ENCODE measurements around the gene TNFRSF12A. TPM values are rescaled to one million over a fixed set of nuclear protein-coding genes. Genes with fewer than 3 reads are reported as not detected.

Gene TNFRSF12A
- total RNA-seq, 1 experiment from 2014 or later, result 147 TPM

GRCh38 chr16:3015865-3016521 is 4.2 kb upstream of the TNFRSF12A start:
- peak overlapping the region in 2 of 3 experiments; percentile 88 to 92; a peak in 3 of 7 replicates for H3K27ac Mint-ChIP-seq
- H2AFZ ChIP-seq (ENCODE audit: low read length), result no peak overlapping the region
- no peak overlapping the region for H3K18ac ChIP-seq (ENCODE audit: insufficient read length, low read depth, low read length)
- H3K9me3 Mint-ChIP-seq, result no peaks in the 10 kb centered on the region; a peak in 2 of 5 replicates
- H4K5ac ChIP-seq (ENCODE audit: insufficient read length, low read depth, low read length), result no peak overlapping the region
- peaks cover 9% of the 10 kb centered on the region; the same call in 1 of the 2 replicates for H3K79me2 ChIP-seq (ENCODE audit: insufficient read depth, low read length)
- H2BK120ac ChIP-seq (ENCODE audit: low read depth, low read length, poor library complexity, severe bottlenecking), result no peak overlapping the region
- H2BK15ac ChIP-seq (ENCODE audit: low read depth, low read length), result no peak overlapping the region
- no peak overlapping the region for H3T11ph ChIP-seq (ENCODE audit: low read length)
- H3K27ac ChIP-seq (ENCODE audit: insufficient read length, low read depth, low read length), result no peak overlapping the region
- H3K14ac ChIP-seq (ENCODE audit: insufficient read depth, low read length), result no peak overlapping the region; the same call in 1 of the 2 replicates
- H3K23me2 ChIP-seq (ENCODE audit: insufficient read length, low read depth, low read length, poor library complexity, severe bottlenecking), result peaks cover 21% of the 10 kb centered on the region
- H3K4ac ChIP-seq (ENCODE audit: low read depth, low read length), result no peak overlapping the region
- H3K4me3 Mint-ChIP-seq, result peak overlapping the region; percentile 91 to 96
- TF ChIP-seq, protein P1, sequence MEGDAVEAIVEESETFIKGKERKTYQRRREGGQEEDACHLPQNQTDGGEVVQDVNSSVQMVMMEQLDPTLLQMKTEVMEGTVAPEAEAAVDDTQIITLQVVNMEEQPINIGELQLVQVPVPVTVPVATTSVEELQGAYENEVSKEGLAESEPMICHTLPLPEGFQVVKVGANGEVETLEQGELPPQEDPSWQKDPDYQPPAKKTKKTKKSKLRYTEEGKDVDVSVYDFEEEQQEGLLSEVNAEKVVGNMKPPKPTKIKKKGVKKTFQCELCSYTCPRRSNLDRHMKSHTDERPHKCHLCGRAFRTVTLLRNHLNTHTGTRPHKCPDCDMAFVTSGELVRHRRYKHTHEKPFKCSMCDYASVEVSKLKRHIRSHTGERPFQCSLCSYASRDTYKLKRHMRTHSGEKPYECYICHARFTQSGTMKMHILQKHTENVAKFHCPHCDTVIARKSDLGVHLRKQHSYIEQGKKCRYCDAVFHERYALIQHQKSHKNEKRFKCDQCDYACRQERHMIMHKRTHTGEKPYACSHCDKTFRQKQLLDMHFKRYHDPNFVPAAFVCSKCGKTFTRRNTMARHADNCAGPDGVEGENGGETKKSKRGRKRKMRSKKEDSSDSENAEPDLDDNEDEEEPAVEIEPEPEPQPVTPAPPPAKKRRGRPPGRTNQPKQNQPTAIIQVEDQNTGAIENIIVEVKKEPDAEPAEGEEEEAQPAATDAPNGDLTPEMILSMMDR (conservative IDR thresholded peaks at IDR 0.05), result no peak
- H3K4me2 ChIP-seq (ENCODE audit: insufficient read depth, insufficient read length, low read length), result peak overlapping the region; percentile 36
- H3K9ac ChIP-seq (ENCODE audit: extremely low read depth, insufficient read length, low read length), result no peak overlapping the region
- no peaks in the 10 kb centered on the region for H4K20me1 ChIP-seq (ENCODE audit: control insufficient read depth, insufficient read depth, insufficient read length)
- no peak overlapping the region for H3K23ac ChIP-seq (ENCODE audit: insufficient read length, low read depth, low read length)
- no CpG with 5 or more reads among the region's 13 CpGs for WGBS (ENCODE audit: extremely low coverage, insufficient read length, low lambda C conversion rate)
- peaks cover 44 to 76% of the 10 kb centered on the region in 2 experiments for H3K4me1 Mint-ChIP-seq
- no peaks in the 10 kb centered on the region for H3K27me3 ChIP-seq (ENCODE audit: insufficient read depth, low read length)
- DNase-seq, result no peak
- peaks cover 11% of the 10 kb centered on the region for H3K27me3 Mint-ChIP-seq (ENCODE audit: low read depth)
- H3K36me3 Mint-ChIP-seq (ENCODE audit: insufficient read depth in 1 of 3, low read depth in 3 of 3), result peaks cover 21 to 32% (median 30%) of the 10 kb centered on the region in 3 experiments
- H3K9me3 ChIP-seq (ENCODE audit: control insufficient read depth, low read depth, low read length), result no peaks in the 10 kb centered on the region
- no peak overlapping the region for H2BK5ac ChIP-seq (ENCODE audit: insufficient read length, low read length)
- no peaks in the 10 kb centered on the region; the same call in 1 of the 2 replicates for H3K4me1 ChIP-seq (ENCODE audit: insufficient read depth, low read length)
- no peaks in the 10 kb centered on the region for H3K79me1 ChIP-seq (ENCODE audit: insufficient read depth, low read depth, low read length, poor library complexity, severe bottlenecking)
- H2BK12ac ChIP-seq (ENCODE audit: insufficient read length, low read depth, low read length), result no peak overlapping the region
- no peak overlapping the region for H4K8ac ChIP-seq (replicated peaks; ENCODE audit: insufficient read length, low read depth, low read length)
- no peak overlapping the region for H2AK5ac ChIP-seq (ENCODE audit: insufficient read length, low read length)
- no peak overlapping the region for H4K91ac ChIP-seq (ENCODE audit: insufficient read length, low read depth, low read length)
- H3K56ac ChIP-seq (ENCODE audit: insufficient read length, low read depth, low read length), result no peak overlapping the region
- no peak overlapping the region for H2BK20ac ChIP-seq (ENCODE audit: low read depth, low read length, poor library complexity, severe bottlenecking)

All from H9 (cell line).